ENCODE measurements around the gene FCRL6.

Gene FCRL6

GRCh38 chr1:159864262-159864661 is 62.1 kb downstream of the FCRL6 start:
- no peak for DNase-seq

Measured in C1 segment of cervical spinal cord (tissue), 14 donors.